Body of pancreas (tissue), 4 donors: Measurements from ENCODE around the gene APOA4. TPM values are rescaled to one million over a fixed set of nuclear protein-coding genes. Genes with fewer than 3 reads are reported as not detected.

ENCODE experiments used
- ATAC-seq: fragments of 150-250 bp; one replicate; pipeline ENCODE4 v1.9.1; 2016
- DNase-seq, 4 donors: peaks; one replicate each; pipeline ENCODE4 v3.0.0-alpha.2; 2019
- H3K27ac ChIP-seq, 4 donors: fragments of 200-600 bp; sonication (generic); 1 replicate in 3 of 4; 2 replicates in 1 of 4; pipeline versions ENCODE4 v1.5.1 to v1.6.1; 2016 to 2019; ENCODE audit warnings: mild to moderate bottlenecking in 1 of 4, mixed read lengths in 1 of 4, moderate library complexity in 1 of 4
- H3K27me3 ChIP-seq, 2 donors: fragments of 200-600 bp; sonication (generic); one replicate each; pipeline ENCODE4 v1.6.0; 2016; ENCODE audit warnings: mild to moderate bottlenecking in 1 of 2
- H3K36me3 ChIP-seq, 2 donors: fragments of 200-600 bp; sonication (generic); replicated peaks in 1 of 2; 2 replicates each; pipeline ENCODE4 v1.5.1; 2016; ENCODE audit warnings: low read depth in 2 of 2; ENCODE audit not compliant: insufficient read depth in 1 of 2
- H3K4me1 ChIP-seq: fragments of 200-600 bp; sonication (generic); one replicate; pipeline ENCODE4 v1.6.0; 2016
- H3K4me3 ChIP-seq, 2 donors: fragments of 200-600 bp; sonication (generic); 1 replicate in 1 of 2; 2 replicates in 1 of 2; pipeline ENCODE4 v1.5.1; 2016 to 2019
- H3K9me3 ChIP-seq, 3 donors: fragments of 200-600 bp; sonication (generic); 1 replicate in 2 of 3; 2 replicates in 1 of 3; pipeline ENCODE4 v1.5.1; 2016
- CTCF ChIP-seq, 7 experiments: fragments of 450-650 bp in 4 of 7; fragments of 200-600 bp in 3 of 7; sonication (generic) in 3 of 7; IDR thresholded peaks; one replicate each; pipeline ENCODE4 v1.5.1; 2016 to 2019; ENCODE audit warnings: antibody characterized with exemption in 7 of 7
- POLR2A ChIP-seq, 3 donors: fragments of 450-650 bp; IDR thresholded peaks; one replicate each; pipeline ENCODE4 v1.6.1; 2016; ENCODE audit warnings: antibody characterized with exemption in 3 of 3, mild to moderate bottlenecking in 2 of 3
- WGBS, 2 donors: methylation state at CpG; one replicate each; pipeline ENCODE4 v1.1.5; 2017; 5-methylcytosine and 5-hydroxymethylcytosine counted together
- intact Hi-C: fragments of 100-400 bp; cut with DNase I; formaldehyde crosslinking; loops from one replicate; pipeline ENCODE4 v1.15.1; 2023
- total RNA-seq, 2 donors: library from RNA; depleted of rRNA; stranded (reverse); fragments of >200 nt; gene quantifications; one replicate each; pipeline ENCODE4 v1.1.0, GENCODE V29; 2016

The APOA4 gene
- total RNA-seq, 2 donors from 2014 or later = not detected

- intact Hi-C loops = no loop called here
- H3K9me3 ChIP-seq = no peaks in the 10 kb centered on the region
- ATAC-seq = no peak
- H3K4me3 ChIP-seq = no peak overlapping the region
- H3K27ac ChIP-seq = no peak overlapping the region
- H3K36me3 ChIP-seq = peaks cover 0 to 23% of the 10 kb centered on the region in 2 donors
- no peaks in the 10 kb centered on the region for H3K27me3 ChIP-seq
- TF ChIP-seq POLR2A (IDR thresholded peaks at IDR 0.05) (no peak), CTCF (IDR thresholded peaks at IDR 0.05) (no peak)
- 80 to 82% methylated on average over 3 of the region's 3 CpGs for WGBS, 2 donors
- no peaks in the 10 kb centered on the region for H3K4me1 ChIP-seq
- no peak for DNase-seq
Measured at GRCh38 chr11:116868066-116868465, 45.0 kb upstream of the APOA4 start.

GRCh38 chr11:116867619-116868018 lies 44.5 kb upstream of the APOA4 start:
- H3K27ac ChIP-seq = no peak overlapping the region
- peaks cover 0 to 23% of the 10 kb centered on the region in 2 donors for H3K36me3 ChIP-seq
- 90 to 95% methylated on average over 11 of the region's 11 CpGs for whole genome bisulfite sequencing, 2 donors
- intact Hi-C loops = no loop called here
- no peaks in the 10 kb centered on the region for H3K4me1 ChIP-seq
- TF ChIP-seq POLR2A (IDR thresholded peaks at IDR 0.05) = no peak
- no peak for TF ChIP-seq CTCF (IDR thresholded peaks at IDR 0.05)
- H3K4me3 ChIP-seq = no peak overlapping the region
- H3K27me3 ChIP-seq = no peaks in the 10 kb centered on the region
- H3K9me3 ChIP-seq = no peaks in the 10 kb centered on the region
- DNase-seq = no peak
- ATAC-seq = no peak

GRCh38 chr11:116866804-116867455 lies 43.8 kb upstream of the APOA4 start:
- TF ChIP-seq CTCF (IDR thresholded peaks at IDR 0.05) = no peak
- TF ChIP-seq POLR2A (IDR thresholded peaks at IDR 0.05) = no peak
- Histone ChIP-seq H3K4me1 (no peaks in the 10 kb centered on the region), H3K27ac (no peak overlapping the region), H3K27me3 (no peaks in the 10 kb centered on the region), H3K36me3 (peaks cover 0 to 29% of the 10 kb centered on the region in 2 donors), H3K4me3 (no peak overlapping the region), H3K9me3 (no peaks in the 10 kb centered on the region)
- ATAC-seq (no peak), DNase-seq (no peak)
- intact Hi-C loops = no loop called here
- 86 to 92% methylated on average over 6 of the region's 6 CpGs for WGBS, 2 donors

GRCh38 chr11:116865696-116866095 lies 42.6 kb upstream of the APOA4 start:
- peaks cover 0 to 37% of the 10 kb centered on the region in 2 donors for H3K36me3 ChIP-seq
- no peak overlapping the region for H3K27ac ChIP-seq
- DNase-seq (no peak), ATAC-seq (no peak)
- no peaks in the 10 kb centered on the region for H3K4me1 ChIP-seq
- no peaks in the 10 kb centered on the region for H3K27me3 ChIP-seq
- H3K9me3 ChIP-seq = no peaks in the 10 kb centered on the region
- intact Hi-C loops = no loop called here
- no peak for TF ChIP-seq CTCF (IDR thresholded peaks at IDR 0.05)
- no peak for TF ChIP-seq POLR2A (IDR thresholded peaks at IDR 0.05)
- H3K4me3 ChIP-seq = no peak overlapping the region
- 71 to 79% methylated on average over 1 of the region's 1 CpG for WGBS, 2 donors

GRCh38 chr11:116864531-116864930 lies 41.4 kb upstream of the APOA4 start:
- ATAC-seq = no peak
- Histone ChIP-seq H3K9me3 (no peaks in the 10 kb centered on the region), H3K4me3 (no peak overlapping the region), H3K4me1 (no peaks in the 10 kb centered on the region), H3K36me3 (peaks cover 0 to 36% of the 10 kb centered on the region in 2 donors), H3K27me3 (no peaks in the 10 kb centered on the region), H3K27ac (no peak overlapping the region)
- TF ChIP-seq POLR2A (IDR thresholded peaks at IDR 0.05) (no peak), CTCF (IDR thresholded peaks at IDR 0.05) (no peak)
- intact Hi-C loops = no loop called here
- WGBS, 2 donors = 88 to 93% methylated on average over 5 of the region's 5 CpGs
- DNase-seq = no peak
